ENCODE measurements around the gene COL5A1.

Gene COL5A1

DNA sequence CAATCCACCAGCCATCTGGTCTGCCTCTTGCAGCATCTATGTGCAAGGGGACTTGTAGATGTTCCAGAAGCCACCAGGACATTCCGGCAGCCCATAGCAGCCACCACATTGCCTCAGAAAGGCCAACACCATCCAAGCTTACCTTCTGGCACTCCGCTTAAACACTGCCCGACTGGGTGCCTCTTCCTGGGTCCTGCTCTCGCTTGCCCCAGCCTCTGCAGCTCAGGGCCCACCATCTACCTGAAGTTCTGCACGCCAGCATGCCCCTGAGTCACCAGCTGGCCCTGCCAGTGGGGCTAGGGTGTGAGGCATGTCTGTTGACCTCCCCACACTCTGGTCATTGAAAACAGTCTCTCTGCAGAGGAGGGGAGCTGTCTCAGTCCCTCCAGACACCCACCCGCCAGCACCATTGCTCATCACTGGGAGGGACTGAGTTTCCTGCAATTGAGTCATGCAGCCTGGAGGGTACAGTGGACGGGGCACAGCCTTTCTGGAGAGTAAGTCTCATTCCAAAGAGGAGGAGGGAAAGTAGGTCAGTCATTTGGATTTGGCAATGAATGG lies 16.9 kb upstream of the COL5A1 start:
- TF ChIP-seq, protein P1, sequence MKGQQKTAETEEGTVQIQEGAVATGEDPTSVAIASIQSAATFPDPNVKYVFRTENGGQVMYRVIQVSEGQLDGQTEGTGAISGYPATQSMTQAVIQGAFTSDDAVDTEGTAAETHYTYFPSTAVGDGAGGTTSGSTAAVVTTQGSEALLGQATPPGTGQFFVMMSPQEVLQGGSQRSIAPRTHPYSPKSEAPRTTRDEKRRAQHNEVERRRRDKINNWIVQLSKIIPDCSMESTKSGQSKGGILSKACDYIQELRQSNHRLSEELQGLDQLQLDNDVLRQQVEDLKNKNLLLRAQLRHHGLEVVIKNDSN (IDR thresholded peaks at IDR 0.05) = no peak
- TF ChIP-seq EP300 (IDR thresholded peaks at IDR 0.05; ENCODE audit: borderline replicate concordance) = no peak
- no peak for TF ChIP-seq CREB1 (IDR thresholded peaks at IDR 0.05; ENCODE audit: low read depth)

DNA sequence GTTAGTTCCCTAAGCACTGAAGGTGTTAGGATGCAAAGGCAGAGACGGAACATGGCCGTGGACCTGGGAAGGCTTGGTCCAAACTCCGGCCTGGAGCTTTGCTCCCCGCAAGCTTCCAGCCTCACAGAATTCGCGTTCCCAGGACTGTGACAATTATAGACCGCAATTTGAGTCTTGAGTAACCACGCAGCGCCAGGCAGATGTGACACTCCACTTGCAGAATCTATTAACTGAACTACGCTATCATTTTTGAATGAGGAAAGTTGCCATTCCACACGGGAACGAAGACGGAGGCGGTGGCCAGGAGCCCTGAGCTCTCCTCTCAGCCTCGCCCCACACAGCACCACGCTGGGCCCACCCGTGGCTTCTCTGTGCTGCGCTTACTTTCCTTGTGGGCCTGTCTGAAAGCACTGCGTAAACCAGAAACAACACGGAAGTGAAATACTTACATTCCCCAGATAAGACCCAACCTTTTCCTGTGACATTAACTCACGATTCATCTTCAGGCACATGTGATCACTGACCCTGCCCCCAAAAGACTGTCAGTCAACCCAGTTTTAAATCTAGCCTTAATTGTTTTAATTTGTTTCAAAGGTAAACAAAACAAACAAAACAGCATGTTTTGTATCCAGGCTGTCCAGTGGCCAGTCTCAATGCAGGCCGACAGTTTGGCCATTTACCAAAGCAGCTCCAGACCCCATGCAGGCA lies 16.1 kb upstream of the COL5A1 start:
- TF ChIP-seq EGR1 (IDR thresholded peaks at IDR 0.05) = no peak
- no peak for TF ChIP-seq CREB1 (IDR thresholded peaks at IDR 0.05; ENCODE audit: low read depth)
- TF ChIP-seq, protein P2, sequence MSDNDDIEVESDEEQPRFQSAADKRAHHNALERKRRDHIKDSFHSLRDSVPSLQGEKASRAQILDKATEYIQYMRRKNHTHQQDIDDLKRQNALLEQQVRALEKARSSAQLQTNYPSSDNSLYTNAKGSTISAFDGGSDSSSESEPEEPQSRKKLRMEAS (IDR thresholded peaks at IDR 0.05) = no peak
- no peak for TF ChIP-seq TAF1 (IDR thresholded peaks at IDR 0.05; ENCODE audit: low read depth)
- TF ChIP-seq, protein P1 (IDR thresholded peaks at IDR 0.05) = no peak
- no peak for TF ChIP-seq TEAD4 (IDR thresholded peaks at IDR 0.05)
- no peak for TF ChIP-seq FOXM1 (IDR thresholded peaks at IDR 0.05; ENCODE audit: borderline replicate concordance, low read depth)
- TF ChIP-seq TCF12 (IDR thresholded peaks at IDR 0.05; ENCODE audit: low read depth) = no peak
- TF ChIP-seq CEBPB (IDR thresholded peaks at IDR 0.05) = no peak
- no peak for TF ChIP-seq YY1 (IDR thresholded peaks at IDR 0.05; ENCODE audit: low read depth)
- TF ChIP-seq ZBTB7A (IDR thresholded peaks at IDR 0.05; ENCODE audit: low read depth) = no peak
- no peak for TF ChIP-seq RAD21 (IDR thresholded peaks at IDR 0.05; ENCODE audit: low read depth)
- TF ChIP-seq, protein P3, sequence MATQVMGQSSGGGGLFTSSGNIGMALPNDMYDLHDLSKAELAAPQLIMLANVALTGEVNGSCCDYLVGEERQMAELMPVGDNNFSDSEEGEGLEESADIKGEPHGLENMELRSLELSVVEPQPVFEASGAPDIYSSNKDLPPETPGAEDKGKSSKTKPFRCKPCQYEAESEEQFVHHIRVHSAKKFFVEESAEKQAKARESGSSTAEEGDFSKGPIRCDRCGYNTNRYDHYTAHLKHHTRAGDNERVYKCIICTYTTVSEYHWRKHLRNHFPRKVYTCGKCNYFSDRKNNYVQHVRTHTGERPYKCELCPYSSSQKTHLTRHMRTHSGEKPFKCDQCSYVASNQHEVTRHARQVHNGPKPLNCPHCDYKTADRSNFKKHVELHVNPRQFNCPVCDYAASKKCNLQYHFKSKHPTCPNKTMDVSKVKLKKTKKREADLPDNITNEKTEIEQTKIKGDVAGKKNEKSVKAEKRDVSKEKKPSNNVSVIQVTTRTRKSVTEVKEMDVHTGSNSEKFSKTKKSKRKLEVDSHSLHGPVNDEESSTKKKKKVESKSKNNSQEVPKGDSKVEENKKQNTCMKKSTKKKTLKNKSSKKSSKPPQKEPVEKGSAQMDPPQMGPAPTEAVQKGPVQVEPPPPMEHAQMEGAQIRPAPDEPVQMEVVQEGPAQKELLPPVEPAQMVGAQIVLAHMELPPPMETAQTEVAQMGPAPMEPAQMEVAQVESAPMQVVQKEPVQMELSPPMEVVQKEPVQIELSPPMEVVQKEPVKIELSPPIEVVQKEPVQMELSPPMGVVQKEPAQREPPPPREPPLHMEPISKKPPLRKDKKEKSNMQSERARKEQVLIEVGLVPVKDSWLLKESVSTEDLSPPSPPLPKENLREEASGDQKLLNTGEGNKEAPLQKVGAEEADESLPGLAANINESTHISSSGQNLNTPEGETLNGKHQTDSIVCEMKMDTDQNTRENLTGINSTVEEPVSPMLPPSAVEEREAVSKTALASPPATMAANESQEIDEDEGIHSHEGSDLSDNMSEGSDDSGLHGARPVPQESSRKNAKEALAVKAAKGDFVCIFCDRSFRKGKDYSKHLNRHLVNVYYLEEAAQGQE (IDR thresholded peaks at IDR 0.05; ENCODE audit: low read depth) = no peak
- TF ChIP-seq EP300 (IDR thresholded peaks at IDR 0.05; ENCODE audit: borderline replicate concordance) = no peak
- TF ChIP-seq NFIC (IDR thresholded peaks at IDR 0.05) = no peak

DNA sequence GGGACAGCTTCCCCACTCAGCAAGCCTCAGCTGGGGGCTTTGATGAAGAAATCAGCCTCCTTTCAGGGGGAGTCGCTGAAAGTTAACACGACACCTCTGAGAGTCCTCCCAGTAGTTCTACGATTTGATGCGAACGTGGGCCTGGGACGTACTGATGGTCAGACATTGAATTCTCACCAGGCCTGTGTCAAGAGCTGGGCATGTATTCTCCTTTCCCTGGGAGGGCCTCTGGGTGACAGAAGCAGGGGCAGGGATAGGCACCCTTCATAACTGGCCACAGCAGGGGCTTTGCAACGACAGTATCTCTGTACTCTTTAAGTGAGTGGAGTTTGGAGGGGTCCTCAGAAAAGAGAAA lies 15.6 kb upstream of the COL5A1 start:
- TF ChIP-seq CEBPB (IDR thresholded peaks at IDR 0.05) (no peak), TAF1 (IDR thresholded peaks at IDR 0.05; ENCODE audit: low read depth) (no peak)
- TF ChIP-seq, protein P2 (IDR thresholded peaks at IDR 0.05) = no peak

DNA sequence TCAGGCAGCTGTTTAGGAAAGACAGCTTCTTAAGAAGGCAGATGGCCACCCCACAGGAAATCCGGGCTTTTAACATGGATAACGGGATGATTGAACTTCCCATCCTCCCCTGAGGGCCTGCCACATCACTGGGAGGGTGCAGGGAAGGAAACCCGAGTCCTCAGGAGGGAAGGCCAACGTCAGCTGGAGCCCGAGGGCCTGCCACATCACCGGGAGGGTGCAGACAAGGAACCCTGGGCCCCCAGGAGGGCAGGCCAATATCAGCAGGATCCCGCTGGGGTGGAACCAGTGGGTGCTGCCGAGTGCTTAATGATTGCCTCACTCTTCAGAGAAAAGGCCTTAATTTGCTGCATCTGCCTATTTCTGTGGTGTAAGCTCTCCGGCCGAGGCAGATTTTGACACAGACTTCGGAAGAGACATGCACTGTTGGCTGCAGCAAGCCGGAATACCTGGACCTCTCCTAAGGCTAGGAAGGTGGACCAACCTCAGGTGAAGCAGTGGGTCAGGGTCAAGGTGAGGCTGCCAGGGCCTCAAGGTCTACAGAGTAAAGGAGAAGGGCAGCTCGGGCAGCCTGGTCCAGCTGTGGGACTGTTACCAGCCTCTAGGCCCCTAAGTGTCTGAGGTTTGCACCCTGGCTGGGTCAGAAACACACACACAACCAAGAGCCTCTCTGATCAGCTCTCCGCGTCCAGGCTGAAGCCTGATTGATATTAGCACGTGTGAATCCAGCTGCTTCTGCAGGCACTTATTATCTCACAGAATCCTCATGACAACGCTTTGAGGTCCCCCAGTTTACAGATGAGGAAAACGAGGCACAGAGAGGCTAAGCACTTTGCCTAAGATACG lies 14.8 kb upstream of the COL5A1 start:
- TF ChIP-seq EGR1 (IDR thresholded peaks at IDR 0.05) = no peak
- no peak for TF ChIP-seq FOXM1 (IDR thresholded peaks at IDR 0.05; ENCODE audit: borderline replicate concordance, low read depth)
- TF ChIP-seq CEBPB (IDR thresholded peaks at IDR 0.05) = no peak
- TF ChIP-seq NFIC (IDR thresholded peaks at IDR 0.05) = no peak

DNA sequence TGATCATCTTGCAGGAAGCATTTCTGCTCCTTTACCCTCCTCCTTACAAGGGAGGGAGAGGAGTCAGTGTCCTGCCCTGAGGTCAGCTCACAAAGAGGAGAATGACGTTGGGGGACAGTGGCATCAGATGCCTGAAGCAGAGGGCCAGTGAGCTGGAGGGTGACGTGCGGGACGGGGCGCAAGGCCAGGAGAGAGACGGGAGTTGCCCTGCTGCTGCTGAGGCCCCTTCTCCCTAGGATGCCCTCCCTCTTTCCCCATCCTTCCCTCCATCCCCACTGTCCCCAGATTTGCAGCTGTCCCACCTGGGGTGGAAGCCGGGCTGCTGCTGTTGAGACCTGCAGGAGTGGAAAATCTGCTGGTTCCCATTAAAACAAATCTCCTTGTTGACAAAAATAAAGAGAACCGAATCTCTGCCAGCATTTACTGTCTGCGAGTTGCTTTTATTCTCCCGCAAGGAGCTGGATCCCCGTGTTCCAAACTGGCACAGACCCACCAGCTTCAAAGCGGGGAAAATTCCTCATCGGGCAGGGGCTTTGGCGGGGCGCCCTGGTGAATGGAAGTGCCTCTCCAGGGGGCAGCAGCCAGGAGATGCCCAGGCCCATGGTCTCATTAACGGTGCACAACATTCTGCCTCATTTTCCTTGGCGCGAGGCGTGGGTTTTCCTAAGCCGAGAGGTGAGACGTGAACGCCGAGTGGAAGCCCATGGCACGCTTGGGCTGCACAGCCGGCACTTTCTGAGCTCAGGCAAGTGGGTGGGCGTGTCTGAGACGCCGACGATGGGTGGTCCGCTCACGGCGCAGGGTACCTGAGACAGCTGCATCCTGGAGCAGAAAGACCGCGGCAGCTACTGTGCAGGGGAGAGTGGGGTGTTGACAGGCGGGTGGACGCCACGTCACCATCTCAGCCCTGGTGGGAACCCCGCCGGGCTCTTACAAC lies 13.9 kb upstream of the COL5A1 start:
- no peak for TF ChIP-seq ZBTB7A (IDR thresholded peaks at IDR 0.05; ENCODE audit: low read depth)
- no peak for TF ChIP-seq TEAD4 (IDR thresholded peaks at IDR 0.05)
- TF ChIP-seq, protein P3 (IDR thresholded peaks at IDR 0.05; ENCODE audit: low read depth) = no peak
- no peak for TF ChIP-seq RAD21 (IDR thresholded peaks at IDR 0.05; ENCODE audit: low read depth)

Measured in Ishikawa (cell line).